Measurements from ENCODE around the gene CLINT1. TPM values are rescaled to one million over a fixed set of nuclear protein-coding genes. Genes with fewer than 3 reads are reported as not detected.

CLINT1 gene
- total and polyA plus RNA-seq, 2 of the 4 experiments (the other 2 are of a cell fraction), result 144 to 146 TPM

DNA sequence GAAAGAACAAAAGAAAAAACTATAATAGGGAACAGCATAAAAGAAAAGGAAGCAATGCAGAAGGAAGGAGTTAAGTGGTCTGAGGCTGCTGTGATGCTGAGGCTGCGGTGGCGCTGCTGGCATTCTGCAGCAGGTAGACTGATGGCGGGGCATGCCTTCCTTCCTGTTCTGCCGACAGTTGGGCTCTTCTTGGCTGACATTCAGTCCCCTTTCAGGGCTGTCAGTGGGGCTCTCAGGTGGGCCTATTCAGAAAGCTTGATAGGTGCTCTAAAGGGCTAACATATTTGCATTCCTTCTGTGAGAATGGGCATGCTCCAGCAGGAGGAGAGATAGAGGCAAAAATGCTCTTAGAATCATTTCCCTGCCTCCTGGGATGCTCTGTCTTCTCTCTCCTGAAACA is 5.1 kb upstream of the CLINT1 start:
- Histone ChIP-seq H2BK20ac (ENCODE audit: low read depth, low read length) (no peak overlapping the region; the same call in 1 of the 2 replicates), H2AK5ac (ENCODE audit: low read depth, low read length) (no peak overlapping the region), H3K4me3 (ENCODE audit: insufficient read depth, low read depth, low read length) (no peak overlapping the region), H3K4me1 (ENCODE audit: control insufficient read depth, insufficient read depth, low read length) (peaks cover 8% of the 10 kb centered on the region), H3K56ac (ENCODE audit: extremely low read depth, insufficient read depth, low read length) (no peak overlapping the region), H3K9ac (ENCODE audit: low read depth, low read length) (no peak overlapping the region), H4K5ac (ENCODE audit: low read depth, low read length) (no peak overlapping the region), H2BK120ac (ENCODE audit: low read depth, low read length) (peak overlapping the region; percentile 24; the same call in 1 of the 2 replicates), H2BK15ac (ENCODE audit: low read depth, low read length) (peak overlapping the region; percentile 57; the same call in 1 of the 3 replicates), H4K20me1 (ENCODE audit: insufficient read depth, low read length) (no peaks in the 10 kb centered on the region), H2BK5ac (ENCODE audit: low read depth, low read length, poor library complexity, severe bottlenecking) (no peak overlapping the region), H2AFZ (replicated peaks; ENCODE audit: low read length, poor library complexity) (no peak overlapping the region), H3K79me1 (ENCODE audit: low read depth in 1 of 2, low read length in 2 of 2) (no peaks in the 10 kb centered on the region), H3K4me2 (ENCODE audit: low read depth, low read length) (no peak overlapping the region), H4K91ac (ENCODE audit: insufficient read depth, low read depth, low read length) (no peak overlapping the region), H2AK9ac (replicated peaks; ENCODE audit: low read depth, low read length, poor library complexity) (no peak overlapping the region), H3K9me3 (ENCODE audit: control insufficient read depth, insufficient read depth, low read length) (no peaks in the 10 kb centered on the region), H3K18ac (ENCODE audit: low read depth, low read length) (no peak overlapping the region), H3K14ac (replicated peaks; ENCODE audit: low read depth, low read length) (no peak overlapping the region), H3K27me3 (ENCODE audit: control insufficient read depth, insufficient read depth, low read length) (no peaks in the 10 kb centered on the region), H3K36me3 (ENCODE audit: control insufficient read depth, insufficient read depth, low read length) (no peaks in the 10 kb centered on the region), H3K4ac (ENCODE audit: low read depth, low read length) (no peak overlapping the region), H4K8ac (ENCODE audit: low read depth in 2 of 2, low read length in 2 of 2) (no peak overlapping the region), H3K23ac (ENCODE audit: low read depth, low read length) (no peak overlapping the region), H3K9me1 (ENCODE audit: insufficient read depth, low read length) (no peaks in the 10 kb centered on the region; the same call in 1 of the 2 replicates), H3K27ac (ENCODE audit: insufficient read depth, low read length) (no peak overlapping the region)
- BruUV-seq (replicated peaks), result no TSS peak
- in situ Hi-C loops (cut with MboI; ENCODE audit: low sequenced_read_pairs), result no loop called here
- intact Hi-C loops (cut with micrococcal nuclease), result no loop called here
- ATAC-seq (ENCODE audit: low read depth) (no peak), DNase-seq (no peak)
- ChIA-PET POLR2A (ENCODE audit: unreplicated experiment) (no interaction called here), CTCF (no interaction called here)
- dilution Hi-C loops (cut with HindIII; ENCODE audit: low sequenced_read_pairs, unreplicated experiment), result no loop called here
- TF ChIP-seq CEBPB (IDR thresholded peaks at IDR 0.05; ENCODE audit: low read depth, low read length), result no peak
- TF ChIP-seq MXI1 (IDR thresholded peaks at IDR 0.05; ENCODE audit: borderline replicate concordance, low read depth, low read length), result no peak
- no peak for TF ChIP-seq RFX5 (IDR thresholded peaks at IDR 0.05; ENCODE audit: low read depth, low read length)
- TF ChIP-seq, protein P1, sequence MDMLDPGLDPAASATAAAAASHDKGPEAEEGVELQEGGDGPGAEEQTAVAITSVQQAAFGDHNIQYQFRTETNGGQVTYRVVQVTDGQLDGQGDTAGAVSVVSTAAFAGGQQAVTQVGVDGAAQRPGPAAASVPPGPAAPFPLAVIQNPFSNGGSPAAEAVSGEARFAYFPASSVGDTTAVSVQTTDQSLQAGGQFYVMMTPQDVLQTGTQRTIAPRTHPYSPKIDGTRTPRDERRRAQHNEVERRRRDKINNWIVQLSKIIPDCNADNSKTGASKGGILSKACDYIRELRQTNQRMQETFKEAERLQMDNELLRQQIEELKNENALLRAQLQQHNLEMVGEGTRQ (IDR thresholded peaks at IDR 0.05; ENCODE audit: low read depth, low read length), result no peak
- TF ChIP-seq BHLHE40 (IDR thresholded peaks at IDR 0.05; ENCODE audit: low read depth, low read length), result no peak
- TF ChIP-seq, protein P2, sequence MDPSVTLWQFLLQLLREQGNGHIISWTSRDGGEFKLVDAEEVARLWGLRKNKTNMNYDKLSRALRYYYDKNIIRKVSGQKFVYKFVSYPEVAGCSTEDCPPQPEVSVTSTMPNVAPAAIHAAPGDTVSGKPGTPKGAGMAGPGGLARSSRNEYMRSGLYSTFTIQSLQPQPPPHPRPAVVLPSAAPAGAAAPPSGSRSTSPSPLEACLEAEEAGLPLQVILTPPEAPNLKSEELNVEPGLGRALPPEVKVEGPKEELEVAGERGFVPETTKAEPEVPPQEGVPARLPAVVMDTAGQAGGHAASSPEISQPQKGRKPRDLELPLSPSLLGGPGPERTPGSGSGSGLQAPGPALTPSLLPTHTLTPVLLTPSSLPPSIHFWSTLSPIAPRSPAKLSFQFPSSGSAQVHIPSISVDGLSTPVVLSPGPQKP (IDR thresholded peaks at IDR 0.05; ENCODE audit: borderline replicate concordance, low read depth, low read length), result no peak
- TF ChIP-seq CHD1 (IDR thresholded peaks at IDR 0.05; ENCODE audit: low read depth, low read length), result no peak
- TF ChIP-seq MAFK (IDR thresholded peaks at IDR 0.05; ENCODE audit: low read depth, low read length), result no peak
- no peak for TF ChIP-seq SMC3 (IDR thresholded peaks at IDR 0.05; ENCODE audit: low read depth, low read length)
- TF ChIP-seq NFE2L2 (IDR thresholded peaks at IDR 0.05; ENCODE audit: low read depth, low read length), result no peak
- TF ChIP-seq POLR2A (IDR thresholded peaks at IDR 0.05; ENCODE audit: low read depth, low read length), result no peak
- TF ChIP-seq RAD21 (IDR thresholded peaks at IDR 0.05; ENCODE audit: low read length), result no peak
- 90% methylated on average over 2 of the region's 4 CpGs; no CpG with 5 or more reads in 1 of the 2 experiments for WGBS, 2 experiments (ENCODE audit: extremely low coverage in 2 of 2, insufficient read length in 1 of 2)

Data from IMR-90 (cell line).